SK-N-SH (cell line): ENCODE measurements around the gene STAC. TPM values are rescaled to one million over a fixed set of nuclear protein-coding genes. Genes with fewer than 3 reads are reported as not detected.

Source experiments
- CTCF ChIA-PET: fragments of 300-600, 350-600 bp; formaldehyde crosslinking; extraction: SDS; loops from one replicate; lab custom pipeline; 2021; lab: Yijun Ruan, JAX
- POLR2A ChIA-PET: fragments of 350-600 bp; sonication (Branson Sonifier 250); formaldehyde crosslinking; extraction: SDS; loops from one replicate; lab custom pipeline; 2020; ENCODE audit warnings: antibody characterized with exemption, inconsistent platforms; lab: Yijun Ruan, JAX
- DNase-seq: peaks from one replicate; pipeline ENCODE4 v3.0.0; 2012
- H2AFZ ChIP-seq: fragments of 200-600 bp; sonication (generic); 2 replicates; pipeline ENCODE4 v1.8.1; 2016; ENCODE audit warnings: antibody characterized with exemption, mild to moderate bottlenecking, low read depth
- H3F3A ChIP-seq: fragments of 200-600 bp; sonication (generic); replicated peaks from 2 replicates; pipeline ENCODE3; 2016; ENCODE audit warnings: antibody characterized with exemption, mild to moderate bottlenecking; ENCODE audit not compliant: insufficient read depth
- H3K27ac ChIP-seq, 2 experiments: fragments of 200-500 bp in 1 of 2; fragments of 200-600 bp in 1 of 2; sonication (Bioruptor generic) in 1 of 2; sonication (generic), shearing (Covaris generic) in 1 of 2; 2 replicates each; pipeline versions ENCODE4 v1.5.1 to v1.6.1; 2014 to 2016; ENCODE audit warnings: low read depth in 2 of 2, inconsistent platforms in 1 of 2, low read length in 1 of 2, mild to moderate bottlenecking in 1 of 2, mixed read lengths in 1 of 2
- H3K27me3 ChIP-seq: fragments of 200-600 bp; sonication (generic), shearing (Covaris generic); 2 replicates; pipeline ENCODE4 v1.6.1; 2016; ENCODE audit warnings: mixed run types; ENCODE audit not compliant: insufficient read depth
- H3K36me3 ChIP-seq, 2 experiments: fragments of 200-500 bp in 1 of 2; fragments of 200-600 bp in 1 of 2; sonication (Bioruptor generic) in 1 of 2; sonication (generic) in 1 of 2; replicated peaks in 1 of 2; 2 replicates each; pipeline versions ENCODE3 to v1.5.1; 2014 to 2016; ENCODE audit warnings: low read length in 1 of 2, mild to moderate bottlenecking in 1 of 2; ENCODE audit not compliant: insufficient read depth in 2 of 2, control insufficient read depth in 1 of 2
- H3K4me1 ChIP-seq, 2 experiments: fragments of 200-500 bp in 1 of 2; fragments of 200-600 bp in 1 of 2; sonication (Bioruptor generic) in 1 of 2; sonication (generic), shearing (Covaris generic) in 1 of 2; 2 replicates each; pipeline versions ENCODE4 v1.5.1 to v1.6.1; 2014 to 2016; ENCODE audit warnings: low read depth in 1 of 2, low read length in 1 of 2, mixed run types in 1 of 2; ENCODE audit not compliant: insufficient read depth in 2 of 2, control insufficient read depth in 1 of 2
- H3K4me2 ChIP-seq: fragments of 200-600 bp; sonication (generic), shearing (Covaris generic); 2 replicates; pipeline ENCODE4 v1.6.1; 2017; ENCODE audit warnings: mixed run types
- H3K4me3 ChIP-seq, 2 experiments: fragments of 200-500 bp in 1 of 2; fragments of 200-600 bp in 1 of 2; sonication (Bioruptor generic) in 1 of 2; sonication (generic), shearing (Covaris generic) in 1 of 2; 2 replicates each; pipeline versions ENCODE4 v1.5.1 to v1.8.1; 2014 to 2016; ENCODE audit warnings: low read depth in 2 of 2, inconsistent platforms in 1 of 2, low read length in 1 of 2, mild to moderate bottlenecking in 1 of 2, mixed read lengths in 1 of 2, moderate library complexity in 1 of 2
- H3K79me2 ChIP-seq: fragments of 200-600 bp; sonication (generic); 2 replicates; pipeline ENCODE4 v1.8.1; 2017; ENCODE audit warnings: mild to moderate bottlenecking; ENCODE audit not compliant: insufficient read depth
- H3K9ac ChIP-seq: fragments of 200-600 bp; sonication (generic); 2 replicates; pipeline ENCODE4 v1.6.1; 2017; ENCODE audit warnings: mixed run types
- H3K9me2 ChIP-seq: fragments of 200-600 bp; sonication (generic); 2 replicates; pipeline ENCODE4 v1.6.1; 2017; ENCODE audit warnings: mixed run types
- H3K9me3 ChIP-seq: fragments of 200-600 bp; sonication (generic); 2 replicates; pipeline ENCODE4 v1.6.1; 2017; ENCODE audit warnings: mixed run types, mild to moderate bottlenecking, moderate library complexity
- H4K20me1 ChIP-seq: fragments of 200-600 bp; sonication (generic); 2 replicates; pipeline ENCODE4 v1.6.1; 2017; ENCODE audit warnings: mild to moderate bottlenecking, mixed run types; ENCODE audit not compliant: insufficient read depth
- CHD2 ChIP-seq: fragments of 150-350 bp; IDR thresholded peaks from 2 replicates; pipeline ENCODE4 v1.6.1; 2018; ENCODE audit warnings: low read length; ENCODE audit not compliant: partially characterized antibody
- ELF1 ChIP-seq: IDR thresholded peaks from 2 replicates; pipeline ENCODE4 v1.4.0; 2012
- FOSL2 ChIP-seq: IDR thresholded peaks from 2 replicates; pipeline ENCODE4 v1.4.0; 2012; ENCODE audit warnings: low read depth, mild to moderate bottlenecking, moderate library complexity, borderline replicate concordance
- FOXJ3 ChIP-seq: sonication (generic); formaldehyde crosslinking; IDR thresholded peaks from 2 replicates; pipeline ENCODE4 v1.5.1; 2020; ENCODE audit warnings: mild to moderate bottlenecking, missing genetic modification reagents
- FOXM1 ChIP-seq: IDR thresholded peaks from 2 replicates; pipeline ENCODE4 v1.4.0; 2012; ENCODE audit warnings: low read depth, mild to moderate bottlenecking
- JUND ChIP-seq: IDR thresholded peaks from 2 replicates; pipeline ENCODE4 v1.4.0; 2012
- MXI1 ChIP-seq: IDR thresholded peaks from 2 replicates; pipeline ENCODE4 v1.6.1; 2012; ENCODE audit warnings: mild to moderate bottlenecking, low read depth, low read length, improper control_type of control experiment
- NRF1 ChIP-seq: IDR thresholded peaks from 2 replicates; pipeline ENCODE4 v1.6.1; 2012; ENCODE audit warnings: low read depth, mild to moderate bottlenecking, low read length
- RAD21 ChIP-seq: IDR thresholded peaks from 2 replicates; pipeline ENCODE4 v1.6.1; 2012; ENCODE audit warnings: mild to moderate bottlenecking, low read length
- RCOR1 ChIP-seq: fragments of 150-350 bp; IDR thresholded peaks from 2 replicates; pipeline ENCODE4 v1.6.1; 2017; ENCODE audit warnings: antibody characterized with exemption, low read length
- RFX5 ChIP-seq: IDR thresholded peaks from 2 replicates; pipeline ENCODE4 v1.6.1; 2012; ENCODE audit warnings: mild to moderate bottlenecking, improper control_type of control experiment, low read length
- SIN3A ChIP-seq: IDR thresholded peaks from 2 replicates; pipeline ENCODE4 v1.6.1; 2012; ENCODE audit warnings: low read depth, mild to moderate bottlenecking, low read length, moderate library complexity, borderline replicate concordance
- SMC3 ChIP-seq: IDR thresholded peaks from 2 replicates; pipeline ENCODE4 v1.6.1; 2012; ENCODE audit warnings: low read depth, low read length, improper control_type of control experiment
- TAF1 ChIP-seq: IDR thresholded peaks from 2 replicates; pipeline ENCODE4 v1.6.1; 2012; ENCODE audit warnings: low read depth, mild to moderate bottlenecking, low read length, moderate library complexity, borderline replicate concordance
- TEAD4 ChIP-seq: IDR thresholded peaks from 2 replicates; pipeline ENCODE4 v1.4.0; 2012; ENCODE audit warnings: mild to moderate bottlenecking, borderline replicate concordance; ENCODE audit not compliant: insufficient read depth
- WGBS: methylation state at CpG from one replicate; pipeline ENCODE4 v1.1.6; 2017; ENCODE audit warnings: low lambda C conversion rate; 5-methylcytosine and 5-hydroxymethylcytosine counted together
- polyA plus RNA-seq, 3 experiments: library from polyadenylated mRNA; depleted of rRNA; stranded (reverse); fragments of >200 nt; gene quantifications; 2 replicates each; pipeline ENCODE4 v1.2.3, GENCODE V29; 2012
- TF ChIP-seq, protein P1 (sequence below): IDR thresholded peaks from 2 replicates; pipeline ENCODE4 v1.6.1; 2012; ENCODE audit warnings: mild to moderate bottlenecking, low read depth, low read length, moderate library complexity
- TF ChIP-seq, protein P2 (sequence below): fragments of 200-600 bp; sonication (generic); IDR thresholded peaks from 2 replicates; pipeline ENCODE4 v1.6.1; 2017; ENCODE audit warnings: antibody characterized with exemption, mild to moderate bottlenecking, moderate library complexity
- TF ChIP-seq, protein P3 (sequence below): IDR thresholded peaks from 2 replicates; pipeline ENCODE4 v1.4.0; 2012; ENCODE audit warnings: low read depth, borderline replicate concordance
- TF ChIP-seq, protein P4 (sequence below): IDR thresholded peaks from 2 replicates; pipeline ENCODE4 v1.4.0; 2012; ENCODE audit warnings: low read depth

Gene STAC
- polyA plus RNA-seq, 1 of the 3 experiments (the other 2 are of a cell fraction), result 25.0 TPM

DNA sequence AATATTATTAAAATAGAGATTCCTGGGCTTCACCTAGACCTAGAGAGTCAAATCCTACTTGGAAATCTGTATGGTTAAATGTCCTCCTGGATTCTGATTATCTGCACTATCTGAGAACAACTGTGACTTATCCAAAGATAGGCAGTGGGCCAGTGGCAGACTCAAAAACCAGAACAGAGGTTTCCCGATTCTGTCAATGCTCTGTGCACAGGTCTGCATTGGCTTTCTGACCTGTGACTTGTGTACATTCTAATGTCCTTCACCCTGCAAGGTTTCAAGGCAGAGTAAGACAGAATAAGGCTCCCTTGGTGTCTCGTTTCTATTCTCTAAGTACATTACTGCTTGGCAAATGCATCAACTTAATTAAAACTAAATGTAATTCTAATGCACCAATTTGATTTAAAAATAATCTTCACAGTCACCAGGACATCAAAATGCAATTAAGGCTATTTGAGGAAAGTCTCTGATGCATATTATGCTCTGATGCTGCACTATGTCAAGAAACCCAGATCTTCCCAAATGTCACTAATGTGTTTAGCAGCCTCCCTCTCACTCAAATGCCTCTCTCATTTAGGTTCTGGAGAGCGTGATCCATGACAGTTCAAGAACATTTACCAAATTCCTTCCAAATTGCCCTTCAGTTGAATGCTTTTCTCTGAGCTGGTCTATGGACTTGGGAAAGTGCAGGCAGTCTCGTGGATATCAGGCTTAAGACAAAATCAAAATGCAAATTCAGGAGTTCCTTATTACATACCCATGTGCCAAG is 140.1 kb downstream of the STAC start (continued):
- TF ChIP-seq, protein P1, sequence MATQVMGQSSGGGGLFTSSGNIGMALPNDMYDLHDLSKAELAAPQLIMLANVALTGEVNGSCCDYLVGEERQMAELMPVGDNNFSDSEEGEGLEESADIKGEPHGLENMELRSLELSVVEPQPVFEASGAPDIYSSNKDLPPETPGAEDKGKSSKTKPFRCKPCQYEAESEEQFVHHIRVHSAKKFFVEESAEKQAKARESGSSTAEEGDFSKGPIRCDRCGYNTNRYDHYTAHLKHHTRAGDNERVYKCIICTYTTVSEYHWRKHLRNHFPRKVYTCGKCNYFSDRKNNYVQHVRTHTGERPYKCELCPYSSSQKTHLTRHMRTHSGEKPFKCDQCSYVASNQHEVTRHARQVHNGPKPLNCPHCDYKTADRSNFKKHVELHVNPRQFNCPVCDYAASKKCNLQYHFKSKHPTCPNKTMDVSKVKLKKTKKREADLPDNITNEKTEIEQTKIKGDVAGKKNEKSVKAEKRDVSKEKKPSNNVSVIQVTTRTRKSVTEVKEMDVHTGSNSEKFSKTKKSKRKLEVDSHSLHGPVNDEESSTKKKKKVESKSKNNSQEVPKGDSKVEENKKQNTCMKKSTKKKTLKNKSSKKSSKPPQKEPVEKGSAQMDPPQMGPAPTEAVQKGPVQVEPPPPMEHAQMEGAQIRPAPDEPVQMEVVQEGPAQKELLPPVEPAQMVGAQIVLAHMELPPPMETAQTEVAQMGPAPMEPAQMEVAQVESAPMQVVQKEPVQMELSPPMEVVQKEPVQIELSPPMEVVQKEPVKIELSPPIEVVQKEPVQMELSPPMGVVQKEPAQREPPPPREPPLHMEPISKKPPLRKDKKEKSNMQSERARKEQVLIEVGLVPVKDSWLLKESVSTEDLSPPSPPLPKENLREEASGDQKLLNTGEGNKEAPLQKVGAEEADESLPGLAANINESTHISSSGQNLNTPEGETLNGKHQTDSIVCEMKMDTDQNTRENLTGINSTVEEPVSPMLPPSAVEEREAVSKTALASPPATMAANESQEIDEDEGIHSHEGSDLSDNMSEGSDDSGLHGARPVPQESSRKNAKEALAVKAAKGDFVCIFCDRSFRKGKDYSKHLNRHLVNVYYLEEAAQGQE, result no peak
- no peak for TF ChIP-seq JUND
- peak; percentile 30; the same call in 1 of the 2 replicates for TF ChIP-seq MXI1
- TF ChIP-seq, protein P2, sequence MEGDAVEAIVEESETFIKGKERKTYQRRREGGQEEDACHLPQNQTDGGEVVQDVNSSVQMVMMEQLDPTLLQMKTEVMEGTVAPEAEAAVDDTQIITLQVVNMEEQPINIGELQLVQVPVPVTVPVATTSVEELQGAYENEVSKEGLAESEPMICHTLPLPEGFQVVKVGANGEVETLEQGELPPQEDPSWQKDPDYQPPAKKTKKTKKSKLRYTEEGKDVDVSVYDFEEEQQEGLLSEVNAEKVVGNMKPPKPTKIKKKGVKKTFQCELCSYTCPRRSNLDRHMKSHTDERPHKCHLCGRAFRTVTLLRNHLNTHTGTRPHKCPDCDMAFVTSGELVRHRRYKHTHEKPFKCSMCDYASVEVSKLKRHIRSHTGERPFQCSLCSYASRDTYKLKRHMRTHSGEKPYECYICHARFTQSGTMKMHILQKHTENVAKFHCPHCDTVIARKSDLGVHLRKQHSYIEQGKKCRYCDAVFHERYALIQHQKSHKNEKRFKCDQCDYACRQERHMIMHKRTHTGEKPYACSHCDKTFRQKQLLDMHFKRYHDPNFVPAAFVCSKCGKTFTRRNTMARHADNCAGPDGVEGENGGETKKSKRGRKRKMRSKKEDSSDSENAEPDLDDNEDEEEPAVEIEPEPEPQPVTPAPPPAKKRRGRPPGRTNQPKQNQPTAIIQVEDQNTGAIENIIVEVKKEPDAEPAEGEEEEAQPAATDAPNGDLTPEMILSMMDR, result no peak
- peak; percentile 21; the same call in 1 of the 2 replicates for TF ChIP-seq SMC3
- peak; percentile 90 for TF ChIP-seq RCOR1
- peak; percentile 33 for TF ChIP-seq RAD21
- no peak for TF ChIP-seq ELF1

DNA sequence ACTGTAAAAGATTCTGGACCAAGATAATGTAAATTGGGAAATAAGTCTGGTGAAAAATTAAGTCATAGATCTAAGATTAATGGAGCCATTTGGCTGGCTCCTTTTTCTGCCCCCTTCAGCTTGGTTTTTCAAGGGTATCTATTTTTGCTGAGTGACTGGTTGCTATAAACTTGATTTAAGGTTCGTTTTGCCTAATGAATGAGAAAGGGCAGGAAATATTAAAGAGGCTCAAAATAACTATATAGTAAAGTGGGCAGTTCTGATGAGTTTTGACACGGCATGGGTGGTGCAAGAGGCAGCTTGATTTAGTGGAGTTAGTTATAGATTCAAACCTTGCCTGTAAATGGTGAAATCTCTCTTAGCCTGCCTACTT is 140.7 kb downstream of the STAC start:
- Histone ChIP-seq H3K79me2 (no peaks in the 10 kb centered on the region), H3K9me2 (no peaks in the 10 kb centered on the region), H3K9ac (no peak overlapping the region), H3K36me3 (peaks cover 10 to 50% of the 10 kb centered on the region in 2 experiments), H3K4me2 (no peak overlapping the region), H3K27me3 (no peaks in the 10 kb centered on the region), H4K20me1 (no peaks in the 10 kb centered on the region), H3K4me3 (no peak overlapping the region), H2AFZ (no peak overlapping the region), H3K9me3 (no peaks in the 10 kb centered on the region), H3K27ac (peak overlapping the region; percentile 17 to 99; a peak in 3 of 4 replicates), H3K4me1 (peaks cover 0 to 59% of the 10 kb centered on the region in 2 experiments; a peak in 2 of 4 replicates), H3F3A (no peaks in the 10 kb centered on the region)
- 46% methylated on average over 2 of the region's 2 CpGs for WGBS
- ChIA-PET POLR2A (interaction anchor here (1.0 to 1.6 kb wide), 2 partner anchors 140 to 176 kb away, joined by 3 to 8 read pairs; partner anchors contain the start of gene STAC), CTCF (interaction anchor here (1.1 to 3.5 kb wide), 5 partner anchors 28 to 555 kb away, joined by 4 to 16 read pairs (median 4); no protein-coding TSS in a partner anchor)
- no peak for DNase-seq
- TF ChIP-seq, protein P3, sequence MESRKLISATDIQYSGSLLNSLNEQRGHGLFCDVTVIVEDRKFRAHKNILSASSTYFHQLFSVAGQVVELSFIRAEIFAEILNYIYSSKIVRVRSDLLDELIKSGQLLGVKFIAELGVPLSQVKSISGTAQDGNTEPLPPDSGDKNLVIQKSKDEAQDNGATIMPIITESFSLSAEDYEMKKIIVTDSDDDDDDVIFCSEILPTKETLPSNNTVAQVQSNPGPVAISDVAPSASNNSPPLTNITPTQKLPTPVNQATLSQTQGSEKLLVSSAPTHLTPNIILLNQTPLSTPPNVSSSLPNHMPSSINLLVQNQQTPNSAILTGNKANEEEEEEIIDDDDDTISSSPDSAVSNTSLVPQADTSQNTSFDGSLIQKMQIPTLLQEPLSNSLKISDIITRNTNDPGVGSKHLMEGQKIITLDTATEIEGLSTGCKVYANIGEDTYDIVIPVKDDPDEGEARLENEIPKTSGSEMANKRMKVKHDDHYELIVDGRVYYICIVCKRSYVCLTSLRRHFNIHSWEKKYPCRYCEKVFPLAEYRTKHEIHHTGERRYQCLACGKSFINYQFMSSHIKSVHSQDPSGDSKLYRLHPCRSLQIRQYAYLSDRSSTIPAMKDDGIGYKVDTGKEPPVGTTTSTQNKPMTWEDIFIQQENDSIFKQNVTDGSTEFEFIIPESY, result no peak
- no peak for TF ChIP-seq TEAD4
- TF ChIP-seq, protein P1, result no peak
- no peak for TF ChIP-seq JUND
- no peak for TF ChIP-seq FOXJ3
- no peak for TF ChIP-seq CHD2
- no peak for TF ChIP-seq SIN3A
- no peak for TF ChIP-seq FOXM1
- no peak for TF ChIP-seq RFX5
- TF ChIP-seq FOSL2, result no peak
- TF ChIP-seq TAF1, result no peak
- TF ChIP-seq, protein P4, sequence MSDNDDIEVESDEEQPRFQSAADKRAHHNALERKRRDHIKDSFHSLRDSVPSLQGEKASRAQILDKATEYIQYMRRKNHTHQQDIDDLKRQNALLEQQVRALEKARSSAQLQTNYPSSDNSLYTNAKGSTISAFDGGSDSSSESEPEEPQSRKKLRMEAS, result no peak
- no peak for TF ChIP-seq NRF1
